NCI-H1694 treated with DMSO at 0.1 percent for 48 hours (cell line): ENCODE results near the gene ARHGEF39.

Experiments
- DNase-seq: peaks from one replicate; lab custom pipeline; 2025; lab: John Stamatoyannopoulos, UW

ARHGEF39 gene

DNA sequence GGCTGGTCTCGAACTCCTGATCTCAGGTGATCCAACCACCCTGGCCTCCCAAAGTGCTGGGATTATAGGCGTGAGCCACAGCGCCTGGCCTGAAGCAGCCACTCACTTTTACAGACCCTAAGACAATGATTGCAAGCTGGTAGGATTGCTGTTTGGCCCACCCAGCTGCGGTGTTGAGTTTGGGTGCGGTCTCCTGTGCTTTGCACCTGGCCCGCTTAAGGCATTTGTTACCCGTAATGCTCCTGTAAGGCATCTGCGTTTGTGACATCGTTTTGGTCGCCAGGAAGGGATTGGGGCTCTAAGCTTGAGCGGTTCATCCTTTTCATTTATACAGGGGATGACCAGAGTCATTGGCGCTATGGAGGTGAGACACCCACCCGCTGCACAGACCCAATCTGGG lies 10.2 kb upstream of the ARHGEF39 start:
- no peak for DNase-seq

DNA sequence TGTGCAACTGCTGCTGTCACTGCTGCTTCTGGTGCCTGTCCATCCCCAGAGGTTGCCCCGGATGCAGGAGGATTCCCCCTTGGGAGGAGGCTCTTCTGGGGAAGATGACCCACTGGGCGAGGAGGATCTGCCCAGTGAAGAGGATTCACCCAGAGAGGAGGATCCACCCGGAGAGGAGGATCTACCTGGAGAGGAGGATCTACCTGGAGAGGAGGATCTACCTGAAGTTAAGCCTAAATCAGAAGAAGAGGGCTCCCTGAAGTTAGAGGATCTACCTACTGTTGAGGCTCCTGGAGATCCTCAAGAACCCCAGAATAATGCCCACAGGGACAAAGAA lies 9.0 kb upstream of the ARHGEF39 start:
- DNase-seq, result no peak

DNA sequence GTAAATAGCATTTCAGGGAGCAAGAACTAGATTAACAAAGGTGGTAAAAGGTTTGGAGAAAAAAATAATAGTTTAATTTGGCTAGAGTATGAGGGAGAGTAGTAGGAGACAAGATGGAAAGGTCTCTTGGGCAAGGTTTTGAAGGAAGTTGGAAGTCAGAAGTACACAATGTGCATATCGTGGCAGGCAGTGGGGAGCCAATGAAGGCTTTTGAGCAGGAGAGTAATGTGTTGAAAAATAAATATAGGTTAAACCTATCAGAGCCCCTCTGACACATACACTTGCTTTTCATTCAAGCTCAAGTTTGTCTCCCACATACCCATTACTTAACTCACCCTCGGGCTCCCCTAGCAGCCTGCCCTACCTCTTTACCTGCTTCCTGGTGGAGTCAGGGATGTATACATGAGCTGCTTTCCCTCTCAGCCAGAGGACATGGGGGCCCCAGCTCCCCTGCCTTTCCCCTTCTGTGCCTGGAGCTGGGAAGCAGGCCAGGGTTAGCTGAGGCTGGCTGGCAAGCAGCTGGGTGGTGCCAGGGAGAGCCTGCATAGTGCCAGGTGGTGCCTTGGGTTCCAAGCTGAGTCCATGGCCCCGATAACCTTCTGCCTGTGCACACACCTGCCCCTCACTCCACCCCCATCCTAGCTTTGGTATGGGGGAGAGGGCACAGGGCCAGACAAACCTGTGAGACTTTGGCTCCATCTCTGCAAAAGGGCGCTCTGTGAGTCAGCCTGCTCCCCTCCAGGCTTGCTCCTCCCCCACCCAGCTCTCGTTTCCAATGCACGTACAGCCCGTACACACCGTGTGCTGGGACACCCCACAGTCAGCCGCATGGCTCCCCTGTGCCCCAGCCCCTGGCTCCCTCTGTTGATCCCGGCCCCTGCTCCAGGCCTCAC lies 8.4 kb upstream of the ARHGEF39 start, which contains the start of gene CA9:
CA9 (plus strand) TSS at position 797 of the 893 bp plus-strand sequence; CDS start at position 829, 32 bp downstream.
- DNase-seq, result peak; percentile 67

DNA sequence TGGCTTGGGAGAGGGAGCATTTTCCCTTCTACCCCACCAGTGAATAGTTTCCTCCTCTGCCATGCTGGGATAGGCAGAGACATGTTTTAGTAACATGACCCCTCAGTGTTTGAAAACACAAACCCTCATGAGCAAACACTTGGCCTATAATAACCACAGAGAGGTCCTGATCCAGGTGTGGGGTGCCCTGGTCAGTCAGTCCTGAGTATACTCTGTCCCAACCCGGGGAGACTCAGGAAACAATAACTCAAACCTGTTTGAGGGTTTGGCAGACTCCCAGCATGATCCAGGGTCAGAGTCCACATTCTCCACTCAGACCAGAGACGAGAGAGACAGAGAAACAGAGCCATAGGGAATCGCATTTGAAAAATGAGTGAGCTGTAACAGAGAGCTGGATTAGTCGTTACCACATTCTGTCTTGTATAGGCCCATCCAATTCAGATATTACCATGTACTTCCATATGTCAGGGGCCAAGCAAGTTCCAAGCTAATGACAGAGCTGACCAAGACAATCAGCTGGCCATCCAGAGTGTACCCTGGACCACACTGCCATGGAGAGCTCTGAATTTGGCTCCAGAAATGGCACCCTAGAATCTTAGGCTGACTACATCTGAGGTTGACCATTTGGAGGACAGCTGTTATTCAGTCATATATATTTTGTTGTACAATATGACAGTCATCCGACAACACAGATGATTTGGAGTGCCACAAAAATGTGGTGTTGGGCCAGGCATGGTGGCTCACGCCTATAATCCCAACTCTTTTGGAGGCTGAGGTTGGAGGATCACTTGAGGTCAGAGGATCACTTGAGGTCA lies 4.5 kb upstream of the ARHGEF39 start:
- no peak for DNase-seq

DNA sequence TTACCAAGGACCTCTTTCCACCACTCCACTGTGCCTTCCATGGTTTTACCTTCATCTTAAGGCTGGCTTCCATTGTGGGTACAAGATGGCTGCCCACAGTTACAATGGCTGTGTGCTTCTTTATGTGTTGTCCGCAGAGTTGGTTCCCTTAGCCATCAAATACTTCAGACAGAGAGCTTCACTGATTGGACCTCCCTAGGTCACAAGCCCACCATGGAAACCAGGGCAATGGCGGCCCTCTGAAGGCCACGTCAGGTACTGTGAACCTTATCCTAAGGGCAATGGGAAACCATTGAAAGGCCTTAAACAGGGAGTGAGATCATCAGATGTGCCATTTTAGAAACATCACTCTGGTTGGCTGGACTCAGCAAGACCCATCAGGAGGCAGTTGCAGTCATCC lies 2.9 kb upstream of the ARHGEF39 start:
- DNase-seq, result no peak

DNA sequence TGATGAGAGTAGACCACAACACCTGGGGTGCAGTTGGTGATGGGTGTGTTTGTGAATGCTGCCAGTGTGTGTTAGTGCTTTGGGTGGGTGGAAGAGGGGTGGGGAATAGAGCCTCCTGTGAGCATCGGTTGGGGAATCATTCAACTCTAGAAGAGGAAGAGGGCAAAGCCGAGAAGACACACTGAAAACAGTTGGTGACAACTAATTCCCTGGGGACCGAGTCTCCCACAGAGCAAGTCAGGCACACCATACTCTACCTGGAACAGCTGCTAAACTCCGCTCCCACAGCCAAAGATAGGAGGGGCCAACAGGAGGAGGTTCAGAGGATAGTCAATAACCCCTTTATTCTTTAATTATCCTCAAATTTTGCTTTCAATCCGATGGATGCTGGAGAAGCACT lies 1.6 kb upstream of the ARHGEF39 start:
- no peak for DNase-seq

DNA sequence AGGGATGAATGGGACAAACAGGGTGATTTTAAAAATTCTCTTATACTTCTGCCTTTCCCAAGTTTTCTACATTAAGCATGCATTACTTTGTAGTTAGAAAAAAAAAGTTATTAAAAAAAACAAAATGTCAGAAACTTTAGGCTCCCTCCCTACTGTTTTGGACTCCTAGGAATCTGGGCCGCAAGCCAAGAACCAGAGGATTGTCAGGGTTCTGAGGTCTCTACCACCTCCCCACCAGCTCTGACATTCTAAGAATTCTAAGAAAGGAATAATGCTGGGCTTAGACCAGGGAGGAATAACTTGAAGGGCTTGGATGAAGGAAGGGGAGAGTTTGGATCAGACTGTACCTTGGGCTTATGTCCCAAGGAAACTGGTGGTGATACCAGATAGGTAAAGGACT lies 1.1 kb upstream of the ARHGEF39 start:
- DNase-seq, result no peak

DNA sequence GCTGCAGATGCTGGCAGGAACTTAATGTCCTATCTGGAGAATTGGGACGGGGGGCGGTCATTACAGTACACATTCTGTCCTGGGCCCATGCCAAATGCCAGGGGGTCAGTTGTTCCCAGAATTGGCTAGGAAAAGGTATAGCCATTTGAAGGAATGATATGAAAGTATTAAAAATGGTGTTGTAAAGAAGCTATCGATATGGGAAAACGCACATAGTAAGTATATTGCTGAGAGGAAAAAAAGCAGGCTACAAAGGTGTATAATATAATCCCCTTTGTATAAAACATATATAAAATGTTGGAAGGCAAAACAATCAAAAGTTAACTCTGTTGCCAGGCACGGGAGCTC lies 450 bp upstream of the ARHGEF39 start:
- DNase-seq, result peak; percentile 53

DNA sequence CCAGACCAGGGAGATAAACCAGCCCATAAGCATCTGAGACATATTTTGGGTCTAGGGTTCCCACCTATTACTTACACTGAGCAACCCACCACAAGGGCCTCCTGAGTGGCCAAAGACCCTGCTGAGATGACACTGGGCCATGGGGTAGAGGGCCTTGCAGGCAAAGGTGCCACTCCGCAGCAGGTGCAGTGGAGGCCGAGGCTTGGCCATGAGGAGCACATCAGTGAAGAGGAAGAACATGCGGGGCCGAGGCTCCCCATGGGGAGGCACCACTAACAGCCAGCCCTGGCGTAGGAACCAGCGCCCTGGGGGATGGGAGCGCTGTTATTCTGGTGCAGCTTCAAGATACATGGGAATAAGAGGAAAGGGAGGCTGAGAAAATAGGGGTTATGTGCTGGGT lies 2.6 kb downstream of the ARHGEF39 start:
- no peak for DNase-seq

DNA sequence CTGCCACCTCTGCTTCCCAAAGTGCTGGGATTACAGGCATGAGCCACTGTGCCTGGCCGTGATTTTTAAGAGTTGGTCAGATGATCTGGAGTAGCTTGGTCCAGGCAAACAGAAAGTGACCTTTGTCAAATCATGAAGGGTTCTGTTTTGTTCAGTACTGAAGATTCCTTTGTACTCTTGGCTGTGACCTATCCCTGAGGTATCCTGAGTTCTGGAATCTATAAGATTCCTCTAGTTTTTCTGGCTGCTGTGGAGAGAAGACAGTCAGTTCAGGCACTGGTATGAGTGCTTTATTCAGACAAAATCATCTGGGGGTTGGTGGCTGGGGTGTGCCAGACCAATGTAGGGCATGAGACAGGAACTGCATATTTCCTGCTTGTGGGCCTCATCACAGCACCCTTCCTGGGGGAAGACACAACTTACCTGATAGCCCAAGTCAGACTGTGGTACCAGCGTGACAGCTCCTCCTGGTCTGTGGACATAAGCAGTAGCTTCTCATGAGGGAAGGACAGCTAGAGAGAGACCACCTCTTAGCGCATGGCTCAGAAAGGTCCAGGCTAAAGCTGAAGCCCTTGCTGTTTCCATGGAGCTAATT lies 3.1 kb downstream of the ARHGEF39 start:
- DNase-seq, result no peak

DNA sequence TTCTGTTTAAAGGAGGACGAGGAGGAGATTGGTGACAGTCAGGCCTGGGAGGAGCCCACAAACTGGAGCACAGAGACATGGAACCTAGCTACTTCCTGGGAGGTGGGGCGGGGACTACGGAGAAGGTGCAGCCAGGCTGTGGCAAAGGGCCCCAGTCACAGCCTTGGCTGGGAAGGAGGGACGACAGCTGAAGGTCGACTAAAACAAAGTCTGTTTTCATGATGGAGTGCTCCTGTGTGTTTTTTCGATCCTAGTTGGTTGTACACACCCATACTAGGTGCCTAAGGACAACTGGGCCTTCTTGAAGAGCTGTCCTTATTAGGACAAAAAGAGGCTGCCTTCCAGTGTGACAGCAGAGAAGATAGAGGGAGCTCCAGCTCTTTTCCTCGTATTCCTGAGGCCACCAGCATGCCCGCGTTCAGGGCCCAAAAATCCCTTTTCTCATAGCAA lies 4.0 kb downstream of the ARHGEF39 start:
- DNase-seq, result peak; percentile 30

DNA sequence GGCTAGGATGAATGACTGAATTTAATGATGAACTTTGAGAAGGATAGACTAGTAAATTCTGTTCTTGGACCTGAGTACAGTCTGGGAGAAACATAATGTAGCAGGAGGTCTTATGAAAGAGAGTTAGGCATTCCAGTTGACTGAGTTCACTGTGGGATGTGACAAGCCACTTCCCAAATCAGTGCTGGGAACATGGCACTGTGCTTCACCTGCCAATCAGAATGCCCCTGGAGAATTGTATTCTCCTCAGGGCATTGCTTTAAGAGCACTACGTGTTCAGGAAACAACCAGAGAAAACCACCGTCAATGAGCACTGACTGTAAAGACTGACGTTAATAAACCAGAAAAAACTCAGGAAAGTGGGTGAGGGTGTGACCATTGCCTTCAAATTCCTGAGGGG lies 5.7 kb downstream of the ARHGEF39 start:
- DNase-seq, result no peak

DNA sequence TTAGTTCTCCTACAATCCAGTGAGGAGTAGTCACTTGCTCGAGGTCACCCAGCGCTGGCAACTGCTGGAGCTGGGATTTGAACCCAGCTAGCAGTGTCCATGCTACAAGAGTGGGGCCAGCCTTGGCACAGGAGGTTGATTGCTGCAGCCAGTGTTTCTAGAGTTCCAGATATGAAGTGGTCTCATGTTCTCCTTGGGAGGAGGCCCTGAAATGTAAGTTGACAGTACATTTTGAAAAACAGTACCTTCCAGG lies 6.1 kb downstream of the ARHGEF39 start:
- no peak for DNase-seq

DNA sequence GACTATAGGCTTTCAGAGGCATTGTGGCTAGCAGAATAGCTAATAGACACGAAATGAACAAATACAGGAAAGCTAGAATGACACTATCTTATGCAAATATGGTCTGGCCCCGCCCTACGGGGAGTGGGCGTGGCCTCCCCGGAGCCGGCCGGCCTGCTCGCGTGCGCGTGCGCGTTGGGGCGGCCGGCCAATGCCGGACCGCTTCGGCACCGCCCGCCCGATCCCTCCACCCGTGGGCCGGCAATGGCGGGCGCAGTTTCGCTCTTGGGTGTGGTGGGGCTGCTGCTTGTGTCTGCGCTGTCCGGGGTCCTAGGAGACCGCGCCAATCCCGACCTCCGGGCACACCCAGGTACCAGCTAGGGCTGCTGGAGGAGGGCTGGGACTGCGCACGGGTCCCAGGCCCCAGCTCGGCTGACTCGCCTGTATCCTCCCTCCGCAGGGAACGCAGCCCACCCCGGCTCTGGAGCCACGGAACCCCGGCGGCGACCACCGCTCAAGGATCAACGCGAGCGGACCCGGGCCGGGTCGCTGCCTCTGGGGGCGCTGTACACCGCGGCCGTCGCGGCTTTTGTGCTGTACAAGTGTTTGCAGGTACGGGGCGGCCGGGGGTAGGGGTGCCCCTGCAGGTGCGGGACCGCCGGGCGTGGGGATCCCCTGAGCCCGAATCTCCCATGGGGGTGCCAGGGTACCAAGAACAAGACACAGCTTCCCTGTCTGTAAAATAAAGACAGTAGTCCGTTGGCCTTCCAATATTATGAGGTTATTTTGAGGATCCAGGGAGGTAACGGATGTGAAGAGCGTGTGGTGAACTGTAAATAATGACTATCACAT lies 6.6 kb downstream of the ARHGEF39 start, which contains the start of gene CCDC107:
CCDC107 (plus strand) TSS at position 156 of the 831 bp plus-strand sequence; CDS start at position 244, 88 bp downstream.
- peak; percentile 93 for DNase-seq

DNA sequence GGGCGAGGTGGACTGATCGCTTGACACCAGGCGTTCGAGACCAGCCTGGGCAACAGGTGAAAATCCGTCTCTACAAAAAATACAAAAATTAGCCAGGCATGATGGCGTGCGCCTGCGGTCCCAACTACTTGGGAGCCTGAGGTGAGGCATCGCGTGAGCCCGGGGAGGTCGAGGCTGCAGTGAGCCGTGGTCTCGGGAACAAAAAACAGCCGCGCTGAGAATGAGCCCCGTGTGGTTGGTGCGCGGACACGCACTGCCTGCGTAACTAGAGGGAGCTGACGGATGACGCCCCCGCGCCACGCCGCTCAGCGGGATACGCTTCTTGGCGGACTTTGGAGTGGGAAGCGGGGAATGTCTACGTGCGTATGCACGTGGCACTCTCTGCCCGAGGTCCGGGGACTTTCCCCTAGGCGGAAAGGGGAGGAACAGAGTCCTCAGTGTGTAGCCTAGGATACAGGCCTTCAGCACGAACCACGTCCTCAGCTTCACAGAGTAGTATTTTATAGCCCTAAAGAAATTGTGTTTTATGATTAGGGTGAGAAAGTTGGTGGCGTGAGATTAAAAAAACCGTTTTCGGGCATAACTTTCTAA lies 7.4 kb downstream of the ARHGEF39 start, which contains the start of gene RMRP:
RMRP (minus strand) TSS at position 474 of the 591 bp plus-strand sequence.
- DNase-seq, result peak; percentile 98

DNA sequence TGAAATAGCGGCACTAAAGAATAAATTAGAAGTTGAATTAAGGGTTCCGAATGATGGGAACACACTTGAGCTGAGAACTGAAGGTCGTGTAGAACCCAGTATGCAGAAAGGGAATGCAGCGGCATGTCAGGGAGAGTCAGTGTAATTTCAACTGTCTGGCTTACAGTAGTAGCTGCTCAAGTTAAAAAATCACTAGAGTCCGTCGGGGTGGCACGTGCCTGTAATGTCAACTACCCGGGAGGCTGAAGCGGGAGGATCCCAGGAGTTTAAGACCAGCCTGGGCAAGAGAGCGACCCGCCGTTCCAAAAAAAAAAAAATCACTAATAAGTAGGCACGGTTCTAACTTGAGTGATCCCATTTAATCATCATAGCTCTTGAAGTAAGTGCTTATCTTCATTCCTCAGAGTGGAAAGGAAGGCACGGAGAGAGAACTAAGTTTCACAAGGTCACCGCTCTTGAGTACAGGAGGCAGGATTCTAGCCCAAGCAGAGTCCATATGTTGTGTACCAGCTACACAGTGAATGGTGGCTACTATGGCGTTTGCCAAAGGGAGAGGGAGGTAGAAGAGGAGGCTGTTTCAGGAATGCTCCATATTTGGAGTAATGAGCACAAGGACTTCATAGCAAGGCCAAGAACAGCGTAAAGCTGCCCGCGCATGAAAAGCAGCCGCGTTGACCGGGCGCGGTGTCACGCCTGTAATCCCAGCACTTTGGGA lies 8.0 kb downstream of the ARHGEF39 start:
- no peak for DNase-seq

DNA sequence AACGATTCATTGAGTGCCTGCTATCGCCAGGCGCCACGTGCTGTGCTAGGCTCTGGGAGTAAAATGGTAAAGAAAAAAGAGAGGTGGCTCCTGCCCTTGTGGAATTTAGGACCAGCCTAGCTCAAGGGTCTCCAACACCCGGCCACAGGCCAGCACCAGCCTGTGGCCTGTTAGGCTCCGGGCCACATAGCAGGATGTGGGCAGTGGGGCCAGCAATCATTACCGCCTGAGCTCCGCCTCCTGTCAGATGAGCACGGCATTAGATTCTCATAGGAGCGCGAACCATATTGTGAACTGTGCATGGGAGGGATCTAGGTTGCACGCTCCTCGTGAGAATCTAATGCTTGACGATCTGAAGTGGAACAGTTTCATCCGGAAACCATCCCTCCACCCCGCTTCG lies 8.6 kb downstream of the ARHGEF39 start:
- no peak for DNase-seq

DNA sequence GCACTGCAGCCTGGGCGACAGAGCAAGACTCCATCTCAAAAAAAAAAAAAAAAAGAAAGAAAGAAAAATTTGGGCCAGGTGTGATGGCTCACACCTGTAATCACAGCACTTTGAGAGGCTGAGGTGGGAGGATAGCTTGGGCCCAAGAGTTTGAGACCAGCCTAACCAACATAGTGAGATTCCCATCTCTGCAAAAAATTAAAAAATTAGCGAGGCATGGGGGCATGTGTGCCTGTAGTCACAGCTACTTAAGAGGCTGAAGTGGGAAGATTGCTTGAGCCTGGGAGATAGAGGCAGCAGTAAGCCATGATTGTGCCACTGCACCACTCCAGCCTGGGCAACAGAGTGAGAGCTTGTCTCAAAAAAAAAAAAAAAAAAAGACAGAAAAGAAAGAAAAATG lies 11.4 kb downstream of the ARHGEF39 start:
- DNase-seq, result no peak

DNA sequence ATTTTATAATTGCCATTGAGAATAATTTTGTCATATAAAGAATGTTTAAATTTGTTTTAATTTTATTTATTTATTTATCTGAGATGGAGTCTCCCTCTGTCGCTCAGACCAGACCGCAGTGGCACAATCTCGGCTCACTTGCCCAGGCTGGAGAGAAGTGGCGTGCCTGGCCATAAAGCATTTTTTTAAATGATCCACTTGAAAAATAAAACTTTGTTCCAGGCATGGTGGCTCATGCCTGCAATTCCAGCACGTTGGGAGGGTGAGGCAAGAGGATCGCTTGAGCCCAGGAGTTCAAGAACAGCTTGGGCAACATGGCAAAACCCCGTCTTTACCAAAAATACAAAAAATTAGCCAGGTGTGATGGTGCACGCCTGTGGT lies 12.2 kb downstream of the ARHGEF39 start:
- no peak for DNase-seq

DNA sequence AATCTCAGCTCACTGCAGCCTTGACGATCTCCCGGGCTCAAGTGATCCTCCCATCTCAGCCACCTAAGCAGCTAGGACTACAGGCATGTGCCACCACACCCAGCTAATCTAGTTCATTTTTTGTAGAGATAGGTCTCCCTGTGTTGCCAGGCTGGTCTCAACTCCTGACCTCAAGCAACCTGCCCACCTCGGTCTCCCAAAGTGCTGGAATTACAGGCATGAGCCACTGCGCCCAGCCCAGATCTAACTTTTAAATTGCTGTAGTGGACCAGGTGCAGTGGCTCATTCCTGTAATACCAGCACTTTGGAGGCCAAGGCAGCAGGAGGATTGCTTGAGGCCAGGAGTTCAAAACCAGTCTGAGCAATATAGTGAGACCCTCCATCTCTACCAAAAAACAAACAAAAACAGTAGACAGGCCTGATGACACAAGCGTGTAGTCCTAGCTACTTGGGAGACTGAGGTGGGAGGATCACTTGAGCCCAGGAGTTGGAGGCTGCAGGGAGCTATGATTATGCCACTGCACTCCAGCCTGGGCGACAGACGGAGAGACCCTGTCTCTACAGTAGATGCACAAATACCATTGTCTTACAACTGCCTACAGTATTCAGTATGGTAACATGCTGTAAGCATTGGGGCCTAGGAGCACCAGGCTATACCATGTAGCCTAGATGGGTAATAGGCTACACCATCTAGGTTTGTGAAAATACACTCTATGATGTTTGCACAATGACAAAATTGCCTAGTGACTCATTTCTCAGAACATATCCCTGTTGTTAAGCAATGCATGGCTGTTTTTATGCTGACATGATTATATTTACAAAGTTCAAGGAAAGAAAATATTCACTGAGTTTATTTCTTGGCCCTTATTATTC lies 12.8 kb downstream of the ARHGEF39 start:
- no peak for DNase-seq
